ENCODE results near the gene USP7.
A peak's percentile ranks its signal among the peaks of the same experiment; 100 is the strongest.

The USP7 gene

GRCh38 chr16:8951447-8952280 is 12.0 kb downstream of the USP7 start:
- DNase-seq (ENCODE audit: low spot score) = no peak

GRCh38 chr16:8950580-8951077 is 13.1 kb downstream of the USP7 start:
- peak; percentile 34 for DNase-seq (ENCODE audit: low spot score)

- DNase-seq (ENCODE audit: low spot score) = no peak
Observed at GRCh38 chr16:8949536-8950418, 13.9 kb downstream of the USP7 start.

- DNase-seq (ENCODE audit: low spot score) = no peak
Observed at GRCh38 chr16:8948831-8949230, 14.9 kb downstream of the USP7 start.

- no peak for DNase-seq (ENCODE audit: low spot score)
Observed at GRCh38 chr16:8948069-8948593, 15.6 kb downstream of the USP7 start.

GRCh38 chr16:8946544-8946943 is 17.2 kb downstream of the USP7 start:
- DNase-seq (ENCODE audit: low spot score) = no peak

GRCh38 chr16:8945626-8946296 is 17.9 kb downstream of the USP7 start:
- no peak for DNase-seq (ENCODE audit: low spot score)

- DNase-seq (ENCODE audit: low spot score) = no peak
Observed at GRCh38 chr16:8943966-8944759, 19.5 kb downstream of the USP7 start.

- no peak for DNase-seq (ENCODE audit: low spot score)
Observed at GRCh38 chr16:8943001-8943763, 20.5 kb downstream of the USP7 start.

- no peak for DNase-seq (ENCODE audit: low spot score)
Observed at GRCh38 chr16:8941718-8942344, 21.9 kb downstream of the USP7 start.

- DNase-seq (ENCODE audit: low spot score) = no peak
Observed at GRCh38 chr16:8937803-8938202, 25.9 kb downstream of the USP7 start.

GRCh38 chr16:8936421-8936820 is 27.3 kb downstream of the USP7 start:
- peak; percentile 57 for DNase-seq (ENCODE audit: low spot score)

- no peak for DNase-seq (ENCODE audit: low spot score)
Observed at GRCh38 chr16:8935989-8936388, 27.7 kb downstream of the USP7 start.

GRCh38 chr16:8934601-8935000 is 29.1 kb downstream of the USP7 start:
- DNase-seq (ENCODE audit: low spot score) = no peak

GRCh38 chr16:8931859-8932258 is 31.8 kb downstream of the USP7 start:
- peak; percentile 48 for DNase-seq (ENCODE audit: low spot score)

GRCh38 chr16:8929086-8929748 is 34.5 kb downstream of the USP7 start:
- no peak for DNase-seq (ENCODE audit: low spot score)

GRCh38 chr16:8928467-8928957 is 35.2 kb downstream of the USP7 start:
- DNase-seq (ENCODE audit: low spot score) = no peak

GRCh38 chr16:8926827-8927226 is 36.9 kb downstream of the USP7 start:
- no peak for DNase-seq (ENCODE audit: low spot score)

- no peak for DNase-seq (ENCODE audit: low spot score)
Observed at GRCh38 chr16:8925455-8925854, 38.3 kb downstream of the USP7 start.

Data from hepatic stellate cell (primary cell).